Stimulated activated CD4-positive, alpha-beta T cell treated with anti-CD3 and anti-CD28 coated beads, Interleukin-1b, Interleukin-23, amount 100 ng/mL, for 24 hours (primary cell): Measurements from ENCODE around the gene INSYN2A.

Experiments used
- DNase-seq, 4 experiments: peaks; one replicate each; pipeline ENCODE4 v3.0.0-alpha.2; 2020; ENCODE audit warnings: low read depth in 4 of 4, low spot score in 1 of 4

The INSYN2A gene, protein sequence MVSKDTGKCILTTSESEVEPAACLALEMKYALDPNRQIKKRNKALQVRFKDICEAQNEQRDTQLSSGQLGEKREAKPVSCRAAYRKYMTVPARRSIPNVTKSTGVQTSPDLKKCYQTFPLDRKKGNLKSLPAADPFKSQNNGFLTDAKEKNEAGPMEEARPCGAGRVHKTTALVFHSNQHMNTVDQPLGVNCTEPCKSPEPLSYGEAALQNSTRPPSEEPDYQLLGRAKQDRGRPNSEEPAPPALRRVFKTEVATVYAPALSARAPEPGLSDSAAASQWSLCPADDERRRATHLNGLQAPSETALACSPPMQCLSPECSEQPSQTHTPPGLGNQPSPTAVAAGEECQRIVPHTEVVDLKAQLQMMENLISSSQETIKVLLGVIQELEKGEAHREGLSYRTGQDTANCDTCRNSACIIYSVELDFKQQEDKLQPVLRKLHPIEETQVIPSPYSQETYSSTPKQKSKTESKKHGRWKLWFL

DNA sequence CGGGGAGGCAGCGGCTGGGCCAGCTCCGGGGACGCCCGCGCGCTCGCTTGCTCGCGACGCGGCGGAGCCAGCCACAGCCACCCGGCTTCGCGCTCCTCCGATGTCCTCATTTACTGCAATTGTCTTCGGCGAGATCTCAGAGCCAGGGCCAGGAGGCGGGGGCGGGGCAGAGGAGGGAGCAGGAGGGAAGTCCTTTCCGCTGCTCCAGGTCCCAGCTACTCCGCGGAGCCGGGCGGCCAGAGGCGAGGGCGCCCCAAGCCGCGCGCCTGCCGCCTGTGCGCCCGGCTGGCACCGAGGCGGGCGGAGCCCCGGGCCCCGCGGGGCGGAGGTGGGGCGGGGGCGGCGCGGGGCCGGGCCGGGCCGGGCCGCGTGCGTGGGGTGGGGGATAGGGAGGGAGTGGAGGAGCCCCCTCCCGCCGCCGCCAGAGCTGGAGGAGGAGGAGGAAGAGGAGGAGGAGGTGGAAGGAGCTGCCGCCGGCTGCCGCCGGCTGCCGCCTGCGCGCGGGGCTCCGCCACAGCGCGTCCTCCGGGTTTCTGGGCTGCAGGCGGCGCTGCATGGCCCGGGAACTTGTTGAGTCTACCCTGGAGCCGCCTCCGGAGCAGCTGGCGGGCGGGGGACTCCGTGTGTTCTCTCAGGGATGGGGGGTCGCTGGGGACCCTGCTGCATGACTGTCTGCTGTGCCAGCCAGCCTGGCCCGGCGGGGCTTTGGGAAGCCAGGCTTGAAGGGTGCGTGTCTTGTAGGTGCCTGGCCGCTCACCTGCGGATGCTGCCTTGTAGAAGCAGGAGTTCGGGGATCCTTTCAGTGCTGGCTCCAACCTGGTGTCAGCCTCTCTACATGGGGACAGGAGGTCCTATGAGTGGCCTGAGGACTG lies at the start of gene INSYN2A:
Gene INSYN2A (minus strand): TSS at position 310 of the 872 bp plus-strand sequence. CDS start 20,196 bp downstream, outside the sequence.
- no peak for DNase-seq

DNA sequence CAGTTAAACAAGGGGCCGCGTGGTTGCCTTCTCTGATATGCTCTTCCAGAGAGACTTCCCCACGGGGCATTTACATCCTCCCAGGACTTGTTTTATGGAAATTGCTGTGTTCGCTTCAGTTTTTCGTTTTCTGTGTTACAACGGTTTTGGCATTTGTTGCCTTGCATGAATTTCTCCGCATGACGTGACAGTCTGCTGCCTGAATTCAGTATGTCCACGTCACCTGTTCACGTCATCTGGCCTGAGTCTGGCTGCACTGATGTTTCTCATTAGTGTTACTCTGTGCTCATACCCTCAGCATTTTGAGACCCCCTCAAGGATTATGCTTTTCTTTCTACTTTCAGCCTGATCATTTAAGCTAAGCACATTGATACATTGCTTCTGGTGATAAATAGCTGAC lies 49.1 kb upstream of the INSYN2A start:
- DNase-seq, result no peak

- peak in 1 of 4 experiments; percentile 25 for DNase-seq
Observed at GRCh38 chr10:127243490-127244272, 47.3 kb upstream of the INSYN2A start.

DNA sequence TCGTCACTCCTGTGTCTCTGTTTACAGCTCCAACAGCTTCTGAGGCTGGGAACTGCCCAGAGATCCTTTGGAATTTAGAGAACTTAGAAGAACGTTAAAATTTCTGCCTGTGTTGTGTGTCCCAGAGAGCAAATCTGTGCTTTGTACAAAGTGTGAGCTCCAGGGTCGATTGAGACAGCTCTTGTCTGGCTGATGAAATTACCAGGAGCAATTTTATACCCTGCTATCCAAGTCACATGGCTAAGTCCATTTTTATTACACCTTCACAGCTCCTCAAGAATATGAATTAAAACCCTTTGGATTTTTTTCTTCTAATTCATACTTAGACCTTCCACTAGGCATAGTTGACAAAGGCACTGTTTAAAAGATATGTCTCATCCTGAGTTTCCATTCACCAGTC lies 46.5 kb upstream of the INSYN2A start:
- DNase-seq, result no peak

DNA sequence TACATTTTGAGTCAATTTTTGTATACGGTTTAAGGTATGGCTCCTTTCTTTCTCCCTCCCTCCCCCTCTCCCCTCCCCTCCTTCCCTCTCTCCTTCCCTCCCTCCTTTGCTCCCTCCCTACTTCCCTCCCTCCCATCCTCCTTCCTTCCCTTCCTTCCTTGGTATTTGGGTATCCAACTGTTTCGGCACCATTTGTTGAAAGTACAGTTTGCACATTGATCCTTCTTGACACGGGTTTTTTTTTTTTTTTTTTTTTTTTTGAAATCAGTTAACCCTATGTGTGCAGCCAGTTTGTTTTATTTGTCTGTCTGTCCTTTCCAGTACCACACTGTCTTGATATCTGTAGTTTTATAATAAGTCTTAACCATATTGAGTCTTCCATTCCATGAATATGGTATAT lies 39.9 kb upstream of the INSYN2A start:
- no peak for DNase-seq

- no peak for DNase-seq
Observed at GRCh38 chr10:127234306-127234800, 38.0 kb upstream of the INSYN2A start.

DNA sequence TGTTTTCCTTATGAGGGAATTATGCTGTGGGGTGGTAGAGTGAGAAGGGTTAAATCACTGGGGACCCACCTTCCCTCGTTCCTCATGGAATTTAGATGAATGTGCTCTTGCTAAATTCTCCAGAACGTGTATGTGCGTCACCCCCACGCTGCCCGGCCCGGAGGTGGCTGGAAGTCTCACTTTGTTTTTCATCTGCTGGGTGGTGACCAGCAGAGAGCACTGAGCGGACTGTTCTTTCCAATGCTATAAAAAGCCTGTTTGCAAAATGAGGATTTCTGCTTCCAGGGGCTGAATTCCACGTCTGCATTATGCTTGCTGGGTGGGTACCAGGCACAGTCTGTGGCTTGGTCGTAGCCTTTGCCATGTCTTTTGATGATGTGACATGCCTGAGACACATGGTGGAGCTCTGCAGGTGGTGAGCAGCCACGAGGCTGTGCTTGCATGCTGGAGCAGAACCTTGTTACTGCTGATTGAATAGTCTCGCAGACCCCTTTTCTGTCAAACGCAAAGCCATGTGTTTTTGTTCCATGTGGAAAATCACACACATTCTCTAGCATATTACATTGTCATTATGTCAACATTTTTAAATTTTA lies 31.9 kb upstream of the INSYN2A start:
- no peak for DNase-seq

DNA sequence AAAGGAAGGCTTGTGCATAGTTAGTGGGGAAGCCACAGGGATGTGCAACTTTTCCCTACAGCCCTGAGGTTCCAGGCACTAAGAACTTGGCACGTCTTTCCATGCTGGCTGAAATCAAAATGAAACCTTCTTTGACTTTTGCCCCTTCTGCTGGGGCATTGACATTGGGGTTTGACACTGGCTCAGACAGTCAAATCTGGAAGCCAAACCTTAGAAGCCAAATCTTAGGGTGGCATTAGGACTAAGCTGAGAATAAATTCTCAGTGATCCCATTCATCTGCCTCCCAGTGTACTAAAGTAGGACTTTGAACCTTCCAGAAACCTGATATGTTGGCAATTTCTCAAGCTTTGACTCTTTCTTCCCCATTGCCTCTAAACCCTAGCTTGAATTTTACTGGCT lies 31.3 kb upstream of the INSYN2A start:
- DNase-seq, result no peak

GRCh38 chr10:127227027-127227426 lies 30.6 kb upstream of the INSYN2A start:
- DNase-seq, result no peak

DNA sequence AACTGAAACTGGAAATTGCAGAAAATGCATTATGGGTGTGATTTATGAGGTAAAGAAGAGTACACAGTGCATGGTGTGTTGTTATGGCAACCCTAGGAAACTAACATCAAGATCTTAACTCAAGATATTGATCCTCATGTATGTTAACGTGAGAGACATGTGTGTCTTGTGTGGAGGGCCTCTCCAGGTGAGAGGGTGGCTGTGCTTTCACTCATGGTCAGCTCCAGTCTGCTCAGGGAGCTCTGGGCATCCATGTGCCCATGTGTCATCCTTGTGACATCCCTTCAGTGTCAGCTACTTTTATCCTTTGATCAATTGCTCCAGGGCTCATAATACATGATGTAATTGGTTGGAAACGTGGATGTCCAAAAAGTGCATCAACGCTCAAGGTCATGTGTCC lies 24.9 kb upstream of the INSYN2A start:
- DNase-seq, result no peak

- DNase-seq, result no peak
Observed at GRCh38 chr10:127218658-127219057, 22.3 kb upstream of the INSYN2A start.

DNA sequence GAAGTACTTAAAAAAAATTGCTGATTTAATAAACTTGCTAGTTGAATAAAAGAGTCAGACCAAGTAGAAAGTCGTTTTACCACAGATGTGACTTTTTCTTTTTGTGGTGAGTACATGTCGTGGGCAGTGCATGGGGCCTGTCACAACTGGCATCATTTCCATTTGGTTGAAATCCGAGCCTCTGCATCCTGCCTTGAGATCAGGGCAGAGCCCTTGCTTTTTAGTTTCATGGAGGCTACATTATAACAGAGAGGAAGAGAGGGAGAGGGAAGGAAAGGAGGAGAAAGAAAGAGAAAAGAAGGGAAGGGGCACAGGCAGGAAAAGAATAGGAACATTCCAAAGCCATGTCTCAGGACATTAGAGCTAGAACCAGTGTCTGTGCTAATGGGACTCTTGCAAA lies 20.4 kb upstream of the INSYN2A start:
- DNase-seq, result no peak

- no peak for DNase-seq
Observed at GRCh38 chr10:127216274-127216673, 19.9 kb upstream of the INSYN2A start.

DNA sequence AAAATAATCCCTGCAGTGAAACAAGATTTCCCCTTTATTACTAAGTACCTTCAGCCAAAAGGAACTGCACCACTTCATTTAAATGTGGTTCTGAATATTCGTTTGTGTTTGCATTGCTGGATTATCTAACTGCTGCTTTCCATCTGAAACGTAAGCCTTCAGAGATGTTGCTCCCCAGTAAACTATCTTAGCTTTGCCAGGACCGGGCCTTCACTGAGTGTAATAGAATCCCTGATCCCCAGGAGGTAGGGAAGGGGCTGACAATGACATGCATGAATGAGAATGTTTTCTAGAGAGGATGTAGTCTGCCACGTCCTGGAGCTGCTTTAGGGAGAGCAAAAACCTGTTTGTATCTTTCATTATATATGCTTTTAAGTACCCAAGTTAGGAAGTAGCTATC lies 19.5 kb upstream of the INSYN2A start:
- DNase-seq, result no peak

DNA sequence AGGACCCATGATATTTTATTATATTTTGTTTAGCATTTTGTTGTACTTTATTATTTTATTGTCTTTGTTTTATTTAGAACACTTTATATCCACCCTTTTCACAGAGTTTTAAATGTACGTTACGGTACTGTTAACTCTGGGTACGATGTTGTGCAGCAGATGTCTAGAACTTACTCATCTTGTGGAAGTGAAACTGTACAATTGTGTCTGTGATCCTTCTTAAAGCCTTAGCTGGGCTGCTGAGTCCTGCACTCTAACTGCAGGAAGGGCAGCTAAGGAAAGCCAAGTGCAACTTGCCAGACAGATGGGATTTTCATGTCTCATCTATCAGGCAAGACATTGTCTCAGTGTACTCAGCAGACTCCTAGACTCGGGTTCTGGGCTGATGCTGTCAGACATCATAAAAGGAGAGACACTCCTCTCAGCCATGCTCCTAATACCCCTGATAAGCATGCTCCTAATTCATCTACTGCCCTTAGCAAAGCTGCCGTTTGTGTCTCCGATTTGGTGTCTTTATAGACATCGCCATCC lies 14.6 kb upstream of the INSYN2A start:
- DNase-seq, result no peak

DNA sequence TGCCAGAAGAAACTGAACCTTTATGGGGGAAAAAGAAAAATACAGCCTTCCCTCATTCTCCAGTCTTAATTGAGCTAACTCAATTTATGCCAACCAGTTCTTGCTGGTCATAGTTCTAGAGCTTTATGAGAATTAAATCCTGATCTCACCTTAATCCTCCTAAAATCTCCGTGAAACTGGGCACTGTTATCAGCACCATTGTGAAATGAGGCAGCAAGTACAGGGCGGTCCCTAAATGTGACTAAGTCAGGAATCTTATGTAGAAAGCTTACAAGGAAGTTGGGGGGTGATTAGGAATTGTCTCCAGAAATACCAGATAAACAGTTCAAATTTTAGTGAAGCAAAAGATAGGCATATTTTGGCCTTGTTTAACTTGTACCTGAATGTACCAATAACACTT lies 10.7 kb upstream of the INSYN2A start:
- no peak for DNase-seq

DNA sequence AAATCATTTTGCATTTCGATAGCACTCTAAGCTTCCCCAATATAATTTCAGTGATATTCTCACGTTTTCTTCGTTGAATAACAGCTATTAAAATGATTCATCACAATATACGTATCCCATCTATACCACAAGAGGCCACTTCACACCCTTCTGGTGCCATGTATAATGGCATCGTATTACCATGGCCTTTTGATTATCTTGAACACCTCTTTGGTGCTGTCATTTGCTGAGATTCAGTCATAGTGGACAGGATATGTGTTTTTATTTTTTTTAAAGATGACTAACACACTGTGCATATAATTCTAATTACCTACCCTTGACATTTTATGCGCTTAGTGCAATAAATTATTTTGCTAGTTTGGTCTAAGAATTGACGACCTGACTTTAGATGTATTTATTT lies 6.7 kb upstream of the INSYN2A start:
- no peak for DNase-seq

- no peak for DNase-seq
Observed at GRCh38 chr10:127200646-127201045, 4.3 kb upstream of the INSYN2A start.

DNA sequence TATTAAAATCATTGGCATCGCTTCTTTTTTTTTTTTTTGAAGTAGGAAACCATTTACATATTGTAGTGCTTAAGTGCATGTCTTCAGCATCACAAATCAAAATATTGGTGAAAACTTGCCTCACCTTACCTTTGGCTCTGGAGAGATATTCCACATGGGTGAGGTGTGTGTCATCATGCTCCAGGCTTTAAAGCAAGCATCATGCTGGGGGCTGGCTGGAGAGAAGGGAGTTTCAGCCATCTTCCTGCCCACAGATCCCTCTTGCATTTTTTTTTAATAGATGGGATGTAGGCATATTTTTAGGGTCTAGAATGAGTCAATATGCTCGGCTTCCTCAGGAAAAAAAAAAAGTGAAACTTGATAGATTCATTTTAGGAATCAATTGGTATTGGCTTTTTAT lies 2.3 kb upstream of the INSYN2A start:
- DNase-seq, result no peak

DNA sequence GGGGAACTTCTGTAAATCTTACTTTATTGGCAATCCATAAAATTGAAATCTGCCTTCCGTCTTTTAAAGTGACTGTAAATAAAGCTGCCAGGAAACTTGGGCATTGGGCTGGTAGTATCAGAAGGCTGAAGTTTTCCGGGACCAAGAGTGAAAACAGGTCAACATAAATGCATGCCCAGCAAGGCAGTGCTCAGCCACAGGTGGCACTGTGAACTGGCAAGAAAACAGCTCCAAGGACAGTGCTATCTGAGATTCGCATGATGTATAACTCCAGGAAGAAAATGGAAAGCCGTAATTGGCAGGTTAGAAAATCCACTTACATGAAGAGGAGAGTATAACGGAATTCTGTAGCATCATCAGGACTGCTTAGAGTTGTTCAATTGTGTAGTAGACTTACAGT lies 1.9 kb upstream of the INSYN2A start:
- DNase-seq, result no peak

GRCh38 chr10:127197154-127197432 lies 702 bp upstream of the INSYN2A start:
- no peak for DNase-seq
